Dermis blood vessel endothelial cell (primary cell): Measurements from ENCODE around the gene RNLS. TPM values are rescaled to one million over a fixed set of nuclear protein-coding genes. Genes with fewer than 3 reads are reported as not detected.

ENCODE experiments used
- DNase-seq: peaks from one replicate; pipeline ENCODE4 v3.0.0; 2010
- total RNA-seq: library from RNA; depleted of rRNA; stranded (reverse); fragments of >200 nt; gene quantifications from 2 replicates; pipeline ENCODE4 v1.2.3, GENCODE V29; 2014

RNLS gene
- total RNA-seq, 1 donor from 2014 or later, result 0.51 TPM

- no peak for DNase-seq
Observed at GRCh38 chr10:88551246-88551645, 31.9 kb downstream of the RNLS start.

DNA sequence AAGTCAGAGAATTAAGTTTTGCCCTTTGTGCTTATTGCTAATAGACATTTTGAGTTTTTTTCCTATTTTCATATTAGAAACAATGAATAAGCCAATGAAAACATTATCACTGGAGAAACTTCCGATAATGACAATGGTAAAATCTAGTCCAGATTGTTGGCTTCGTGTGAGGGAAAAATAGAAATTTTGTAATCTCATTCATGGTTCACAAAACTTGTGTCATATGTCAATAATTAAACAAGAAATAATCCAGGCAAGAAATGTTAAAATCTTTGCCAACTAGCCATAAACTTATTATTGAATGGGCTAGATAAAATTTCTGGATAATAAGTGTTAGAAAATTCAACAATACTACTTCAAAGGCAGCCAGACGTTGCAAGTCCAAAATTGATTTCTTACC lies 36.6 kb downstream of the RNLS start:
- no peak for DNase-seq

GRCh38 chr10:88545359-88545758 lies 37.8 kb downstream of the RNLS start:
- no peak for DNase-seq

- no peak for DNase-seq
Observed at GRCh38 chr10:88544140-88544870, 38.8 kb downstream of the RNLS start.

DNA sequence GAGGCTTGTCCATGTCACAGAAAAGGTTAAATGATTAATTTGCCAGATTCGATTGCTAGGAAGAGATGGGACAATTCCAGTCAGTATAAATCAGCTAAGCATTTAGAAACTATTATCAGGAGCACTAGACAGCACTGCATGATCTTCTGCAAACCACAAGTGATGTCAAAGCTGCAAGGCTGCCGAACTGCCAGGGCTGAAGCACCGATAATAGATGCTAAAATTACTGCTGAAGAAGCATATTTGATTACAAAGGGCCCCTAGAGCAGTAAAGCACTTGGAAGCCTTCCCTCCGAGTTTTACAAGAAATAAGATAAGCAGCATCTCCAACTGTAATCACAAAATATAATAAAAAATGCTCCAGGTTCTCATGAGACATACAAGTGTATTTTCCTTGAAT lies 40.6 kb downstream of the RNLS start:
- no peak for DNase-seq

DNA sequence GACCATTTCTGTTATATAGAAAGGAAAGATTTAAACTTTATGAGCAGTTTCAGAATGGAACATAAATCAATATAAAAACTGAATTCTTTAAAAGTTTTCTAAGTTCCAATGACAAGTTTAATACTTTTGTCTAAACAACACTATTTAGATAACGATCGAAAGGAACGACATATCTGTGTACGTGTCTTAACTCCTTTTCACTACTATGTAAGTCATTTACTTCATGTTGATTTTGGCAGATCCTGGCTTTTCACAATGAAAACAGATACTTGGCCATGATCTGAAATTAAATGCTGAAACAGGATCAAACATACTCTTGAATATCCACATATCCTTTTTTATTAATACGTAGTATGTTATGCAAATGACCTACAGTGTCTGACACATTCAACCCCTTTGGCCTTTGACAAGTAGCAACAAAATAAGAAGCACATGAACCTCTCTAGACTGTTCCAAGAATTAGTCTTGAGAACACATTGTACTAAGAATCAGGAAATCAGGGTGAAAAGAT lies 41.9 kb downstream of the RNLS start:
- peak; percentile 5 for DNase-seq

DNA sequence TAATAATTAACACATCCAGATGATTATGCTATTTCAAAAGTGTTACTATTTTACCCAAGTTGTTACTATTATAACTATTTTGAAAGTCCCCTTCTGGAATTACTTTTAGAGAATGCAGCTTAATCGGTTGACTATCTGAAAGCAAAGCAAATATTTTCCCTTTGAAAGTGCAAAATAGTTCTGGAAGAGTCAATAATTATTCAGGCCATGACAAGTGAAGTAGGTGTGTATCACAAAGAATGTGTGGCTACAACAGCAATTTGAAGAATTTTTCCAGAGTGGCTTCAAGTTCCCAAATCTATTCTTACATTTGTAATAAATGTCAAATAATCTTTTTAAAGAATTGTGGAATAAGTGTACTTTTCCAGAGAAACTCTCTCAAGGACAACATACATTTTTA lies 42.8 kb downstream of the RNLS start:
- no peak for DNase-seq

- no peak for DNase-seq
Observed at GRCh38 chr10:88538048-88538447, 45.1 kb downstream of the RNLS start.

- no peak for DNase-seq
Observed at GRCh38 chr10:88537322-88537721, 45.8 kb downstream of the RNLS start.

- DNase-seq, result no peak
Observed at GRCh38 chr10:88536437-88536836, 46.7 kb downstream of the RNLS start.

DNA sequence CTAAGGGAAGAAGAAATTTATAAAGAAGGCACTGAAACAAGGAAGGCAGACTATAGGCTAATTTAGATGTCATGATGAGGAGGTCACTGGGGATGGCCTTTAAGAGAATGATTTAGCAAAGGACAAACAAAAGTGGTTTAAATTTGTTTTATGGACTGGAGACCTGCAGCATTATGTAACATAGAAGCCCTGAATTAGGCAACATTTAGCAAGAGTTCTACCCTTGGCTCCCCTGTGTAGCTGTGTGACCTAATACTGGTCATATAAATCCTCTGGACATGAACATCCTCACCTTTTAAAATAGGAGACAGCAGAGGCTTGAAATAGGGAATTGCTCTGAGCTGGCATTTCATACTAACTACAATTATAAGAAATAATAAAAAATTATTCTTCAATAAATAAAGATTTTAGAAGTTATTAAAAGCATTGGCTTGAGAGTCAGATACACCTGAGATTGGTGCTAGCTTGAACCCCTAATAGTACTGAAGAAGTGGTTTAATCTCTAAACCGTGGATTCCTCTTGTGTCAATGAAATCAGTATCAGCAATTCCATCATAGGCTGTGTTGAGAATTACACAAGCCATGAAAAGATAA lies 48.9 kb downstream of the RNLS start:
- DNase-seq, result no peak

DNA sequence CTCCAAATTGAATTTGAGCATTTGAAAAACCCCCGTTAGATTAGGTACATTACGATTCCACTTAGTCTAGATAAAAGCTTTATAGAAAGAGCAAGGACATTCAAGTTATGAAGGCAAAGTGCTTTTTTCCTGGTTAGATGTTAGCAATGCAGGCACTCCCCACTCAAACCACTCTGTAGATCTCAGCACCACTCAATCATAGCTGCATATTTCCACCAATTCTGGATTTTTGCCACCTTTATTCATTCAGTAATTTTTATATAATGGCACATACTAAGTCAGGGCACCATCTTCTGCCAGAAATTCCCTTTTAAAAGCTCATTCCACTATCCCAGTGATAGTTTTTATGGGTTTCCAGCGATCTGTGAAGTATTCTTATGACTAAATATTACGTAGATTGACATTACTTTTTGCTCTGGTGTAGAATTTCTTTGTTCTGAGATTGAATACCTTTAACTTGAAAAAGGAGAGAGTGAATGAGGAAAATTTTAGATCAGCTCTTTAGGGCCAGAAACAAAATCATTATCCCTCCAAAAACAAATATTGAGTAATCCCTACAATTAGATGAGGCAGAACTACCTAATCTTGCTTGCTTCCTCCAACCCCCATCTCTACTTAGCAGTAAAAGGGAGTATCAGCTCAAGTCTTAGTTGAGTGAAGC lies 51.6 kb downstream of the RNLS start:
- DNase-seq, result no peak

DNA sequence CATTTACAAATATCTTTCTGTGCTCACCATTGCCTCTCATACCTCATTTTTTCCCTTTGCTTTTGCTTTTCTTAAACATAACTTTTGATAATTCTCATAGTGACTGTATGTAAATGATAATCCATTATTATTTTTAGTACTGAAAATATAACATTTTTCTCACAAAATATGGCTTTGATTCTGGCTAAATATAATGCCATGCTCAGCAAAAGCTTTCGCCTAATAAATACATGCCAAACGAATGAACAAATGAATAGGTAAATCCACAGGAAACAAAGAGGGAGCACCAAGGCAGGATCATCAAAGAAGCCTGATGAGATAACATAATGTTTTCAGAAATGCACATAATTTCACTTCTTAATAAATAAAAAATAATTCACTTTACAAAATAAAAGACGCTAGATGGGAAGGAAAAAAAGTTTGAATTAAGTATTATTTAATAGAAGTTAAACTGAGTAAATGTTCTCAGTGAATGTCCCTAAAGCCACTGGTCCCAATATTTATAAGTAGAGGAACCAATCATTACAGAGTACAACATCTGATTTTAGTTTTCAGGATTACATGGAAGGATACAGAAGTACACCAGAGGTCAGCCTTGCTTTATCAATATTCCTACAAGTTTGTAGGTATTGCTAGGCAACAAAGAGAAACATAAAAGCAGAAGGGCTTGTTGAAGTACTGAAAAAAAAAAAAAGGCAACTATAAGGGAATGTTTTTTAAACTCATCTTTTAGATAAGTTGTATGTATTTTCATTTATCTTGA lies 52.3 kb downstream of the RNLS start:
- DNase-seq, result no peak

DNA sequence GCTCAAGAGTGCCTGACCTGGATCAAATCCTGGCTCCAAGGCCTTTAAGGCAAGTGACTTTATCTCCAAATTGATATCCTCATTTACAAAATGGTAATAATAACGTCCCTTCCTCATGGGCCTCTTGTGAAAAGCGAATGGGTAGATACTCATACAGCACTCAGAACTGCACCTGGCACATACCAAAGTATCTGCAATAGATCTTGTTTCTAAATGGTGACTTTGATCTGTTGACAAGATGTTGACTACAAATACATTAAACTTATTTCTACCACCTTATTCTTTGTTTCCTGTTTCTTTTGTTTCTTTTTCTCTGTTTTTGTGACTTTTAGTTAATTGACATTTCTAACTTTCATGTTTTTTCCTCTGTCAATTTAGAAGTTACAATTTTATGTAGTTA lies 53.0 kb downstream of the RNLS start:
- no peak for DNase-seq

DNA sequence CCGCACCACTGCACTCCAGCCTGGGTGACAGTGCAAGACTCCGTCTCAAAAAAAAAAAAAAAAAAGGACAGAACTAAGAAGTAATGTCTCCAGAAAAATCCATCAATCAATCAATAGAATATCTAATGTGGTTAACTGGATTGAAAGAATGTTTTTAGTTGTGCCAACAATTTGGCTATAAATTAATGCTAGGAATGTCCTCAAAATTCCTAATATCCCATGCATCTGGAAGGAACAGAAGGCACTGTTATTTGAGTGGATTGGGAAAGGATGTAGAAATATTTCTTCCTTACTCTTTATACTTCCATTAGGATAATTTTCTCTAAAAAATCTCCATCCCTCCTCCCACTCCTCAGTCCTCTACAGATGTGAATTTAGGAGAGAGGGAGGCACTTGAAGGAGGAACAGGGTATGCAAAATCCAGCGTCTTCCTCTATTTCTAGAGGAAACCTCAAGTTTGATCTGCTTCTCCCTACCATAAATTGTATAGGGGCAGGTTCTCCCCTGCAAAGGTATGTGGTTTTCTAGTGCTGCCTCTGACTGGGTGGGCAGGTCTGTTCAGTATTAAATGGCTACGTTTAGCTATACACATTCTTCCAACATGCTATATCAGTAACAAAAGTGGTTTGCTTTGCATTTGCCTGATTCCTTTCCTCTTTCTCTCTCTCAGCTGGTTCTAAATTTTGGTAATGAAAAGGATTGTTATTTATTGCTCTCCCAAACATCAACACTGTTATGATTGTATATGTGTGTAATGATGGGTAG lies 54.1 kb downstream of the RNLS start:
- DNase-seq, result no peak

GRCh38 chr10:88528201-88528600 lies 54.9 kb downstream of the RNLS start:
- DNase-seq, result no peak

- DNase-seq, result no peak
Observed at GRCh38 chr10:88527245-88527644, 55.9 kb downstream of the RNLS start.

DNA sequence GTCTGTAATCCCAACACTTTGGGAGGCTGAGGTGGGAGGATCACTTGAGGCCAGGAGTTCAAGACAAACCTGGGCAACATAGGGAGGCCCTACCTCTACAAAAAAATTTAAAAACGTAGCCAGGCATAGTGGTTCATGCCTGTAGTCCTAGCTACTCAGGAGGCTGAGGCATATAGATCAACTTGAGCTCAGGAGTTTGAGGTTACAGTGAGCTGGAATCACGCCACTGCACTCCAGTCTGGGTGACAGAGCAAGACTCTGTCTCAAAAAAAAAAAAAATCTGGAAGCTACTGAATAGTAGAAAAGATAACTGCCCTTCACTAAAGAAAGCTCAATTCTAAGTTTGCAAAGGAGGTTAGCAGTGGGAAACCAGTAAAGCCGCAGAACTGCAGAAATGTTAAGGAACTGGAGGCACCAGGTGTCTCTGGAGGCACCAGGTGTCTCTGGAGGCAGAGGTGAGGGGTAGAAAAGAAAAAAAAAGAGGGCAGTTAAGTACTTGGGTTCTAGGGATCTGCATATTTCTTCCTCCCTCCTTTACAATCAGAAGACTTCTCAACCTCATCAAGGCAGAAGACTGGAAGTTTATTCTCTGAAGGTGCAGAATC lies 56.5 kb downstream of the RNLS start:
- no peak for DNase-seq

- peak; percentile 63 for DNase-seq
Observed at GRCh38 chr10:88525371-88526069, 57.6 kb downstream of the RNLS start.

GRCh38 chr10:88523739-88524400 lies 59.2 kb downstream of the RNLS start:
- DNase-seq, result no peak

GRCh38 chr10:88522715-88523114 lies 60.4 kb downstream of the RNLS start:
- no peak for DNase-seq
